ENCODE data around the gene DDX3Y. TPM values are rescaled to one million over a fixed set of nuclear protein-coding genes. Genes with fewer than 3 reads are reported as not detected.

Gene DDX3Y
- total RNA-seq, 6 donors from 2014 or later = 0.29 to 131 (median 58.0) TPM; not detected in 1

GRCh38 chrY:12941725-12942687 is 37.3 kb downstream of the DDX3Y start:
- H3K9me3 ChIP-seq = no peaks in the 10 kb centered on the region
- DNase-seq (no peak), ATAC-seq (ENCODE audit: low FRiP score in 2 of 2) (no peak)
- no peak overlapping the region for H3K4me3 ChIP-seq
- WGBS, 2 donors = 71% methylated on average over 3 of the region's 5 CpGs; no CpG with 5 or more reads in 1 of the 2 donors
- no peaks in the 10 kb centered on the region for H3K36me3 ChIP-seq
- H3K27me3 ChIP-seq = no peaks in the 10 kb centered on the region
- no peak overlapping the region for H3K27ac ChIP-seq
- no peak for TF ChIP-seq POLR2A (IDR thresholded peaks at IDR 0.05)
- TF ChIP-seq CTCF (IDR thresholded peaks at IDR 0.05) = no peak
- TF ChIP-seq EP300 (IDR thresholded peaks at IDR 0.05) = no peak
- no peak for TF ChIP-seq POLR2AphosphoS5 (IDR thresholded peaks at IDR 0.05)
- H3K4me1 ChIP-seq = no peaks in the 10 kb centered on the region

Other genes with a start within 250 kb of the DDX3Y start
- gene USP9Y, start 203.6 kb upstream of the DDX3Y start, total RNA-seq = 10 to 100 TPM in 3 of 6 donors, under 1 TPM in 1, not detected in 2; 0.06 to 63.9 (median 16.2) TPM

Data from upper lobe of left lung (tissue), 6 donors.